ENCODE data around the gene HMX3.

The HMX3 gene
- long read RNA-seq, donor 1: 0 reads
- long read RNA-seq, donor 2: 0 reads
- long read RNA-seq, donor 3: 0 reads
- long read RNA-seq, donor 4: 0 reads
- long read RNA-seq, donor 5: 0 reads
- long read RNA-seq, donor 6: 0 reads
- long read RNA-seq, donor 7: 0 reads
- long read RNA-seq, donor 8: 0 reads

DNA sequence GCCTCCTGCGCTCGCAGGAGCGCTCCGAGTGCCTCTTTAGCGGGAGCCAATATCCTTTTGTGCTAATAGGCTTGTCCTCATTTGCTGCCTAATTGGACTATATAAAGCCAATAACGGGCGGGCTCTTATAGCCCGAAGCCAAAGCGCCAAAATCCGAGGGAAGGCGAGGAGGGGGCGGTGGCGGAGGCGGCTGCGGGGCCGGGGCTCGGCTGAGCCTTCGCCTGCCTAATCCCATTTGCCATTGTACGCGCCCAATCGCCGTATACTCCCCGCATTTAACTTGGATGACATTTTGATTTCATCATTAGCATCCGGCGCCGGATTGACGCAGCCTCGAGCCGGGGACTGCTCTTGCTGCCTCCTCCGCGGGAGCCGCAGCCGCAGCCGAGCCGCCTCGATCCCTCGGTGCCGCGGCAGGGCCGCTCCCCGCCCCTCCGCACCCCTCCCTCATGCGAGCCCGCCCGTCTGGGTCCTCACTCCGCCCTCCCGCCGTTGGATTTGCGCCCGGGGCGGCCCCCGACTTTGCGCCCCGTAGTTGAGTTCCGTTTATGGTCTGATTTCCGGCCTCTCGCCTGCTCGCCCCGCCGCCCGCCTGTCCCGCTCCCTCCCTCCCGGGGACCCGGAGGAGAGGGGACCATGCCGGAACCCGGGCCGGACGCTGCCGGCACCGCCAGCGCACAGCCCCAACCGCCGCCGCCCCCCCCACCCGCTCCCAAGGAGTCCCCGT is at the start of gene HMX3:
HMX3 (plus strand) TSS at position 556 of the 727 bp plus-strand sequence; CDS start at position 637, 81 bp downstream.
- DNase-seq: peak; percentile 62

DNA sequence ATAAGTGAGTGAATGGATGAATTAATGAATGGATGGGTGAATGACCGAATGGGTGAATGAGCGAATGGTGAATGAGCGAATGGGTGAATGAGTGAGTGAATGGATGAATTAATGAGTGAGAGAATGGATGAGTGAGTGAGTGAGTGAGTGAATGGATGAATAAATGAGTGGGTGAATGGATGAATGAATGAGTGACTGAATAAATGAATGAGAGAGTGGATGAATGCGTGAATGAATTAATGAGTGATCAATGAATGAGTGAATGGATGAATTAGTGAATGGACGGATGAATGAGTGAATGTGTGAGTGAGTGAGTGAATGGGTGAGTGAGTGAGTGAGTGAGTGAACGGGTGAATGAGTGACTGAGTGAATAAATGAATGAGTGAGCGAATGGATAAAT is 49.5 kb upstream of the HMX3 start:
- DNase-seq: no peak

DNA sequence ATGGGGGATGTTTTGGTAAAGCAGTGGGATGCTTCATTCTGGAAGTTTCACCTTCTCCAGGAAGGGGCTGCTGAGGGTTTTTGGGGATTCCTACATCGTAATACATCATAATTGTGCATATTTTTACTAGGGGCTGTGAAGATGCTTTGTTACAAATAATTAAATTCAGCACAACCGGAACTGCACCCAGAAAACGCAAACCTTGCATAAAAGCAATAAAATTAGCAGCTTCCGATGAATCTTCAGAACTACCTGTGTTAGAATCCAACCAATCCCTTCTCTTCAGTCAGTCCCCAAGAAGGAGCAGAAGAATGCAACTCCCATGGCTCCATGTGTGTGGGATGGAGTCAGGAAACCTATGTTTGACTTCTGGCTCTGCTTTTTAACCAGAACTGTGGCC is 48.4 kb upstream of the HMX3 start:
- no peak for DNase-seq

DNA sequence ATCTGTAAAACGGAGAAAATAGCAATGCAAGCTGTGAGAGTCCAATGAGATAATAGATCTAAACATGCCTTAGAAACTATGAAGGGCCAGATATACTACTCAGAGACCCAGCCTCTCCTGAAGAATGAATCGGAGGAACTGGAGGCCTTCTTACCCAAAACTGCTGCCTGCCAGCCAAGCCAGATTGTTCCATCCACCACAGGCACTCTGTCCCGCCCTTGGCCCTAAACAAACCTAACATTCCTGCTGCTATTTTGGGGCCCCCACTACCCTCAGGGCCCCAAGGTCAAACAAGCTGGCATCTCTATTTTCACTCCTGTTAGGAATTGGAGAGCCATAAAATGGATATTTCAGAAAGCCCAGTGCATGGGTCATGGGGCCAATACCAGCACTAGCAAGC is 48.0 kb upstream of the HMX3 start:
- DNase-seq: no peak

DNA sequence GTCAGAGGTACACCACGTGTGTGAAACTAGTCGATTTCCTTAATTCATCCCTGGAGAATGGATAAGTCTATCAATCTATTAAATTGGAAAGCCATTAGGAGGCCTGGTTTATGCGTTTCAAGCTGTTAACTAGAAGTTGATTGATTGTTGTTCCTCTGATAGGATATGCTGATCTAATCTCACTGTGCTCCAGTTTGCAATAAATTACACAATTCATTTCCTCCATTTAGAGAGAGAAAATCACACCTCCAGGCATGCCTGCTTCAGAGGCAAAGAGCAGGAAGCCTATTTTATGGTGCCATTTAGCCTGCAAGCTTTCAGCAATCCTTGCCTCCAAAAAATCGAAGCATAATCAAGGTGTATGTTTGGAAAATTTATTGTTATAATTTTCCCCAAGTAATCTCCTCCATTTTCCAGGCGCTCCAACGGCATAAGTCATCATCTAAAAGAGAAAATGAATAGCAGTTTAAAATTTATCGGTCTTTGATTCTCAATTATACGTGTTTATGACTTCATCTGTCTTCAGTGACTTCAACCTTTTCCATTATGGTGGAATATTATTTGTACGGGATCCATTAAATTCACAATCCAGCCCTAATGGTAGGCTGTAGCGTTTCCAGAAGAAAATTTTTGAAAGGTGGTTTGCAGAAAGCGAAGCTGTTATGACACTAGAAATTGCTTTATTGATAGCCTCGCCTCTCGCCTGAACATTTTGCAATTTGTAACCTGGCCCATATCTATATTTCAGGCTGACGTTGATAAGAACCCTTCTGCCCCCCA is 42.9 kb upstream of the HMX3 start:
- DNase-seq: no peak

DNA sequence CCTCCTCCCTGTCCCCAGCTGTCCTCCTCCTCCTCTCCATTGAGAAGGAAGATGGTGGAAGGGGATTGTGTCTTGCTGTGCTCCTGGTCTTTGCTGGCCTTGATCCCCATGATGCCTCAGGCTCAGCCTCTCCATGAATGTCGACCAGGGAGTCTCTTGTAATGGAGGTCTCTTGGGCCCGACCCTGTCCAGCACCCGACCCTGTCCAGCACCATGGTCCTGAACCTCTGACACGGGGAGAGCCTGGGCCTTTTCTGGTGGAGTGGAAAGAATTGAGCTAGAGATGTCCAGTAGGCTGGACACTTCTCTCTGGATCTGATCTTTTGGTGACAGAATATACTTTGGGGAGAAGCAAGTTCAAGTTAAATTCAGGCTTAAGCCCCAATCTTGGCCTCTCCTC is 42.3 kb upstream of the HMX3 start:
- no peak for DNase-seq

DNA sequence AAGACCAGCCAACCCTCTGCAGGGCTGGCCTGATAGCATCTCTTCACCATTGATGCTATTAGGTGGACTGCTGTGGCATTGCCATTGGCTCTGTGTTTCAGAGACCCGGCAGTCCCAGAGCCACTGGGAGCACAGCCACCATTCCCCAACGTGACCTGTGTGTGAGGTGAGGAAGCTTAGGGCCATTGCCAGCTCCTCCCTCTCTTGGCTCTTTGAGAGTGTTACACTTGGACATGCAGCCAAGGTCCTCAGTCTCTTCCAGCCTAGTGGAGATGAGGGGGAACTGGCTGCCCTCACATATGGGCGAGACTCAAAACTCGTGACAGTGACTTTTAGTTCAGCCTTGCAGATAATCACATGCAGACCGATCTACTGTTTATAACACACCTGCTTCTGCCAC is 39.3 kb upstream of the HMX3 start:
- no peak for DNase-seq

DNA sequence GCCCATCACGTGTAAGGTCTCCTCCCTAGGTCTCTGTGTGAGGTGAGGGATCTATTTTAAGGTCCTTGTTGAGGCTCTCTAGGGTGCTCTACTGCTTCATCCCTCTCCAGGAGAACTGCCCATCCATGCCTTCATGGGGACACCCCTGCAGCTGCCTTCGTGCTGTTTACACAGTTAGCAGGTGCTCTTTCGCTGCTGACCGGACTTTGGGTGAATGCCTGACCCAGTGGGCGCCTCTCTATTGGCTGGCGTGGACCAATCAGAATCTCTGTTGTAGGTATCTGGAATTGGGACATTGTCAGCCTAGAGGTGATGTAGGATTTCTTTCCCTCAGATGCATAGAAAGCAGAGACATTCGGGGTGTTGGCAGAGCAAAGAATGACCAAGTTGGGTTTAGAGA is 38.7 kb upstream of the HMX3 start:
- DNase-seq: no peak

DNA sequence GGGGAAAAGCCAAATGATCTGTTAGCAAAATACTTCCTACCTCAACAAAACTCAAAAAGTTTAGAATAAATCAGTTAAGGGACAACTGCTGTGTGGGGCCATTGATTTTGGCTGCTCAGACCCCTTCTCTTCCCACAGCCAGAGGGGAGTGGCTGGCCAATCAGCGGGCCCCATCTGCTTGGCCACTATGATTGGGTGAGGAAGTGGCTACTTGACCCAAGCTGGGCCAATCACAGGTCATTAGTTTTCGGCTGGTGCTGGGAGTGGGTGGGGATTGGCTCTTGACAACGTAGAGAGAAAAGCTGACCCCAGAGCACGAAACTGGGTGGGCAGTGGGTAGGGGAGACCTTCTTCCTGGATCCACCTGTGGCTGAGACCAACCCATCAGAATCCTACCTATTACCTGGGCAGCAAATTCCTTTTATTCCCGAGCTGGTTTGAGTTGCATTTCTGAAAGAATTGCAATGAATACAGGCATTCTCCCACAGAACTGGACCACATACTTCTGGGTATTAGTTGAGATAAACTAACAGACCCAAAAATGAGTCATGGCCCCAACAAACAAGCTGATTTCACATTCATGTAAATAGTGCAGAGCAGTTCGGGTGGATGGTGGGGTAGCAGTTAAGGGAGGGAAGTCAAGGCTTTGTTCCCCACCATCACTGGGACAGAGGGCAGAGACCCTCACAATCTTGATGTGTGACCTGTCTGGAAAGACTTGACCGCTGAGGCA is 35.6 kb upstream of the HMX3 start:
- DNase-seq: no peak

DNA sequence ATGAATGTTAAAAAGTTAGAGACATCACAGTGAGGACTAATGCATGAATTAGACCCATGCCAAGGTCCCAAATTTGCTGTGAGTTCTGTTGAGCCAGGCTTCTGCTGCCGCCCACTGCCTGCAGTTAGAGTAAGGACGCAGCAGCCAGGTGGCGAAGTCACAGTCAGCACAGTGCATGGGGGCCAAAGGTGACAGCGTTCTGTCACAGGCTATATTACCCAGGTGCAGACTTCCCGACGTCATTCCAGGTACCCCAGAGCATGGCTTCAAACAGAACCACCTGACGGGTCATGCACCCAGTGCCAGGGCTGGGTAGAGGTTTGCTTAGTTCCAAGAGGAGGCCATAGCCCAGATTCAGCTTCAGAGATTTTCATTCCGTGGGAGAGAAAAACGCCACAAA is 33.9 kb upstream of the HMX3 start:
- DNase-seq: no peak

DNA sequence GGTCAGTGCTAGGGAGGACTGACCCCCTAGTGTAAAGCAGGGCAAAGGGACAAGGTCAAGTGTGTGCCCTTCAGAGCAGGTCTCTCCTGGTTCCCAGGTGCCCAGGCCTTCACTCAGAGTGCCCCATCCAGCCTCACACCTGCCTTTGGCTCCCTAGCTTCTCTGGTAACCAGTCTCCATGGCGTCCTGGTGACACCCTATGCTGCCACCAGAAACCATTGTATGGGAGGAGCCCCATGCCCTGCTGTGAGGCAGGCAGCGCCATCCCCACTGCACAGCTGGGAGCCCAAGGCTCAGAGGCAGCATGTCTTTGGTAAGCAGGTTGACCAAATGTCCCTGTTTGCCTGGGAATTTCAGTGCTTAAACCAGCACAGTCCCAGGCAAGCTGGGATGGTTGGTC is 33.1 kb upstream of the HMX3 start:
- DNase-seq: no peak

DNA sequence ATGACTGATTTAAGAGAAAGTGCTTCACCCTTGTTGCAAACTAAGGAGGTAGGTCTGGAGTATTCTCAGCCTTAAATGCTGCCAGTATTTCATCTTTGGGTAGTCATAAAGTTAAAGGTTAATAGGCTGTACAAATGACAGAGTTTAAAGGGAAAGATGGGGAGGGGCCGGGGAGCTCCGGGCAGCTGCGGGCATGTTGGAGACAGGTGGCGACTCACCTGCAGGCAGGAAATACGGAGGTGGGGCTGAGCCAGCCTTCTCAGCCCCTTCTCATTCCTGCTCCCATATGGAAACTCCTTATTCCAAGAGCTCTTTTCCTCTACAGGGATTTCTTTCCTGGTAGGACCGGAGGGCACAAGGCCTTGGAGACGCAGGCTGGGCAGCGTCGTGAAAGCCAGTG is 31.8 kb upstream of the HMX3 start:
- no peak for DNase-seq

DNA sequence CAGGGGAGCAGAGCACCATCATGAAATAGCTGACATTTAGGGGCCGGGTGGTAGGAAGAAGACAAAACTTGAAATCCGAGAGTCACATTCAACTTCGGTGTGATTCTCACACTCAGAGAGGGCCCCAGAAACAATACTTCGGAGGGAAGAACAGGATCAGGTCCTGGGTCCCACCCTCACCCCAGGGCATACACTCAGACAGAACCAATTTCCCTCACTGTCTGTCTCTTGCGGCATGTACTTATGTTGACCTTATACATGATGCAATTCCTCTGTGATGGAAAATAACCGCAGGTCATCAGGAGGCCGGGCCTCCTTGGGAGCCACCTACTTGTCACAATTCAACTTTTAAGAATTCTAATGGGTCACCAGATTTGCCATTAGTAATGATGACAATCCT is 26.3 kb upstream of the HMX3 start:
- DNase-seq: no peak

DNA sequence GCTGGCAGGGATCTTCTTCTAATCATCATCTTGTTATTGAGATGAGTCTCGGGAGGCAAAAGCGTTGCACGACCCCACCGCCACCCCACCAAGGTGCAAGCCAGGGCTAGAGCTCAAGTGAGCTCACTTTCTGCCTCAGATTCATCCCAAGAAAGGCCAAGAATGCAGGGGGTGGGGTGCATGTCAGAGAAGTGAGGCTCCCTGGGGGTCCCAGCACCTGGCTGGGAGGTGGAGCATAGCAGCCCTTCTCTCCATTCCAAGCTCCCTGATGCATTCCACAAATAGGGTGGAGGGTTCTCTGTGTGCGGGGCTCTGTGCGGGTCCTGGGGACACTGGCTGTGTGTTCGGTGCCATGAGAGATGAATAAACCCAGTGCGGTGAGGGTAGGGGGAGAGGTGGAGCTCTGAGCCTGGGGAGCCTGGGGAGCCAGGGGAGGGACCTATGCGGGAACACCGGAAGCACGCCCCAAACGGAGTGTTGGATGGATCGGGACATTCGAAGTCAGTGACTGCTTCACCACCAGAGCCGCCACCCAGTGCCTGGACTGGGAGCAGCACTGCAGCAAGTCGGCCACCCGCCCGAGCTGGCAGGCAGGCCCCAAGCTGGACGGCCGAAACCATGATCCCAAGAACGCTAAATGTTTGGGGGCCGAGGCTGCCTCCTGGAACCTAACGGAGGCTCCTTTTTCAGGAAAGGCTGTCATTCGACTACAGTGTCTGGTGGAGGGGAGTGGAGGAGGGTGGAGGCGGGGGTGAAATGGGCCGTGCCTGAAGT is 17.9 kb upstream of the HMX3 start:
- DNase-seq: peak; percentile 19

DNA sequence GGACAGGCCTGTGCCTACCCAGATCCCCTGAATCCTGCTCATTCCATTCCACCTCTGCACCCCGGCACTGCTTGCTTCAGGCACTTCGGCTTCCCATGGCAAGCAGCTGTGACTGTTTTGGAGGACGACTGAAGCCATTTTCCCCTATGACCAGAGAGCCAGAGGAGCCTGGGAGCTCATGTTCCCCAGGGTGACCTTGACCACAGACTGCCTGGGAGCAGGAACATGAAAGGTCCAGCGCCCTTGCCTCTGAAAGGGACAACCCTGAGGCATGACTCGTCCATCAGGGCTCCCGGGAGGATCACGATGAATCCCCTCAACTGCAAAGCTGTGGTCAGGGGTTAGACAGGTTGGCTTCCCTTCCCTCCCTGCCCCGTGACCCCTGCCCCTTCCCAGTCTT is 16.7 kb upstream of the HMX3 start:
- DNase-seq: no peak

DNA sequence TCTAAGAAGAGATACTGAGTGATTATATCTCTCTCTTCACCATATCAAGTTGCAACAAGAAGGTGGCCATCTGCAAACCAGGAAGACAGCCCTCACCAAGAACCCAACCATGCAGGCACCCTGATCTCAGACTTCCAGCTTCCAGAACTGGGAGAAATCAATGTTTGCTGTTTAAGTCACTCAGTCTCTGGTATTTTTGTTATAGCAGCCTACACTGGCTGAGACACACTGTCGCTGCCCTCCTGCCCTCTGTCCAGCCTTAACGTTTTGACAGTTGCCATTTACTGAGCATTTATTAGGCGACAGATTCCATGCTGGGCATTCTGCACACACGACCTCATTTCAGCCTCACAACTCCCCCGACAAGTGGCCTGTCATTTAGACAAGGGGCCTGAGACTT is 9.5 kb upstream of the HMX3 start:
- DNase-seq: no peak

DNA sequence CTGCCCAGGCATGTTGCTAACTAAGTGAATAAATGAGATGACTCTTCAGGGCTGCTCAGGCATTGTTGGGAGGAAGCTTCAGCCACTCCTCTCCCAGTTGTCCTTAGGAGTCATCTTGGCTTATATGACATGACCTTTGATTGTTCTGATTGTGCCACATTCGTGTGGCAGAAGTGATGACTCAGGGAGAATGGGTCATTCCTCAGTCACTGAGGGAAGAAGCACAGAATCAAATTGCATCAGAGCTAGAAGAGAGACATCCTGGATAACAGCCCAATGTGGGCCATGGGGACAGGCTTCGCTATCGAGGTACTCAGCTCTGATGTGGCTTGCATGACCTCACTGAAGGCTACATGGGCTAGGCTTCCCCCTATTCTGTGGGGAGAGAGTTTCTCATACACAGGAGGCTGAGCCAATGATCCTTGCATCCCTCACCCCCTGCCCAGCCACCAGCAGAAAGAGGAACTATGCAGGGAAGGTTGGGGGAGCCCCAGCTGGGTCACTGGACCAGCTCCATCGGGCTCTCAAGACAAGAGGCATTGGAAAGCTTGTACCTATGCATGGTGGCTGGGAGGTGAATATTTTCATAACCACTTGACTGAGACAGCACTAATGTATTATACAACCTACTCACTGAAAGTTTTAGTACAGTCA is 6.0 kb upstream of the HMX3 start:
- no peak for DNase-seq

DNA sequence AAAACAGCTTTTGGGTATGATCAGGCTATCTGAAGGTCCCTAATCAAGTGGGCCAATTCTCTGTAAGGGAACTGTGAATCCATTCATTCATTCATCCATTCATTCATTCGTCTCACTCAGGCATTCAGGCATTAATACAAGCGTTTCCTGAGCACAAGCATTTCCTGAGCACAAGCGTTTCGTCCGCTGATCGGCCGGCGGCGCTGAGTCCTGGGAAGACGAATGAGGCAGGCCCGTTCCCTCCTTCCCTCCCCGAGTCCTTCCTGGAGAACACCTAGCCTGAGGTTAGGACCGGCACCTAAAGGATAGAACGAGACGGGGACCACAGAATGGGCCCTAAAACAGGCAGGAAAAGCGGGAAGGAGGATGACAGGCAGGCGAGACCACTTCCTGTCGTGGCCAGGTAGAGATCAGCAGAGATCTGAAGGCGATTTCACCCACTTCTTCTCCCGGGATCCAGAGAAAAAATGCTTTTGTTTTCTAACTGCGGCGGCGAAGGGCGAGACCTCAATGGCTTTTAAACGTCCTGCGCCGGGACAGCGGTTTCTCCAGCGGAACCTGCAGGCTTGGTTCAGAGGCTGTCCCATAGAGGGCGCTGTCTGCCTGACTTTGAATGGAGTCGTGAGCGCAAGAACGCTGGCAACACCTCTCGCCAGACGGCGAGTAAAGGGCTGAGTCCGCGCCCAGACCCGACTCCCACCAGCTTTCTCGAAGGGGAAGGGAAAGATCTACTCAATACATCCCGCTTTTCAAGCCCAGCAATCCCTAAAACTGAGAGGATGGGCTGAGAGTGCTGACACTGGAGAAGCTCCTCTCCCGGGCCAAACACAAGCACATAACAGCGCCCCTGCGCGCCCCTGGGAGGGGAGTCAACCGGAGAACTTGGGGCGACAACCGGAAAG is 2.9 kb upstream of the HMX3 start:
- DNase-seq: peak; percentile 84

DNA sequence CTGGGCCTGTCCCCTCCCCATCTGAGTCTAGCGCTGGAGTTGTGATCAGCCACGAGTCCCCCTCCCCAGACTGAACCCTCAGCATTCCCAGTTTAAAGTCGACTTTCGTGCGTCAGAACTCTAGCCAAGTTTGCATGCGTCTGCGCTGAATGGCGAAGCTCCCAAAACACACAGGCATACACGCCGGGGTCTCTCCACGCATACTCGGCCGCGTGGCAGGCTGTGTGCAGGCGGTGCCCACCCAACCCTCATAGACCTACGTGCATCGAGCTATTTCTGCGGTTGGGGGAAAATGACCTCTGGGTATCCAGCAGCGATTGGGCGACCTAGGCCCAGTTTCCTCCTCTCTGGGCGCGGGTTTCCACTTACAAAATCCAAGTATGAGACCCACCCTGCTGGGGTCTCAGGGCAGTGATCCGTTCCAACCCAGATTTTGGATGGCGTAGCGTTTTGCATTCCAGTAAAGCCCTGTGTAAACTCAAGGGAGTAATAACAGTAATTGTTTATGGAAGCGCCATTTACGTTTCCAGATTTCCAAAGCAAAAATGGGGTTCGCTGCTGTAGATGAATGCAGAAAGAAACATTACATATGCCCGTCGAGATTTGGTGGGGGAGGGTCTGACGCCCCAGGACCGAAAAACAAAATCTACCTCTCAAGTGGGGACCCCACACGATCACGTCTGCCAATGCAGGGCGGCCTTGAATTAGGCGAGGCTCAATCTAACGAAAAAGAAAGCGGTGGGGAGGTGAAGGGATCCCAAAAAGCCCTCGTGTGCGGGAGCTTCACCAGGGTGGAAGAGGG is 2.0 kb upstream of the HMX3 start:
- DNase-seq: no peak

All from right kidney (tissue), 9 donors.